GM12873 (cell line): ENCODE measurements around the gene DISP1.

Source experiments
- CTCF ChIP-seq: IDR thresholded peaks from 2 replicates; pipeline ENCODE4 v1.5.1; 2012; ENCODE audit warnings: low read depth, mild to moderate bottlenecking, moderate library complexity, low read length, control low read depth; ENCODE audit not compliant: insufficient read depth; ENCODE audit errors: missing control alignments

DISP1 gene

GRCh38 chr1:222787729-222788128 lies 27.1 kb upstream of the DISP1 start:
- TF ChIP-seq CTCF: no peak

- TF ChIP-seq CTCF: no peak
These were observed 26.3 kb upstream of the DISP1 start for GRCh38 chr1:222788402-222789156.

- no peak for TF ChIP-seq CTCF
These were observed 24.7 kb upstream of the DISP1 start for GRCh38 chr1:222790115-222790514.

GRCh38 chr1:222790520-222790919 lies 24.3 kb upstream of the DISP1 start:
- TF ChIP-seq CTCF: no peak

GRCh38 chr1:222791006-222791710 lies 23.7 kb upstream of the DISP1 start:
- no peak for TF ChIP-seq CTCF

GRCh38 chr1:222792744-222793143 lies 22.1 kb upstream of the DISP1 start:
- peak; percentile 38 for TF ChIP-seq CTCF

GRCh38 chr1:222794656-222795474 lies 20.0 kb upstream of the DISP1 start:
- TF ChIP-seq CTCF: no peak
